HCT116 (cell line): ENCODE measurements around the gene RAPGEF3. TPM values are rescaled to one million over a fixed set of nuclear protein-coding genes. Genes with fewer than 3 reads are reported as not detected.

Source experiments
- ATAC-seq: fragments of 200-7000 bp; cut with Tn5 transposase; 2 replicates; pipeline ENCODE4 v1.9.1; 2020; ENCODE audit warnings: mild to moderate bottlenecking, moderate library complexity
- BruUV-seq: library from RNA; stranded (reverse); fragments of 400-500 nt; replicated peaks from 2 replicates; lab custom pipeline; 2021; lab: Mats Ljungman, UMichigan
- CTCF ChIA-PET: fragments of 300-600 bp; sonication (Branson Sonifier 250); formaldehyde crosslinking; loops from one replicate; lab custom pipeline; 2021; ENCODE audit warnings: antibody characterized with exemption; lab: Charles Lee
- POLR2A ChIA-PET: fragments of 300-600, 350-600 bp; sonication (Branson Sonifier 250); formaldehyde crosslinking; loops from one replicate; lab custom pipeline; 2021; ENCODE audit warnings: antibody characterized with exemption; lab: Charles Lee
- RAD21 ChIA-PET, 2 experiments: fragments of 300-600 bp; sonication (Branson Sonifier 250); formaldehyde crosslinking; loops; one replicate each; lab custom pipeline; 2023; ENCODE audit warnings: low total read pairs in 2 of 2; ENCODE audit not compliant: uncharacterized antibody in 2 of 2, unreplicated experiment in 2 of 2, low non-redundant PET in 1 of 2; lab: Charles Lee
- DNase-seq: peaks from one replicate; pipeline ENCODE4 v3.0.0-alpha.2; 2010; ENCODE audit warnings: low read depth, low spot score
- H2AFZ ChIP-seq: fragments of 200-600 bp; shearing (Covaris generic), sonication (generic); 2 replicates; pipeline ENCODE4 v1.6.1; 2017; ENCODE audit warnings: low read depth, mixed run types, mixed read lengths, antibody characterized with exemption, low read length; ENCODE audit not compliant: poor library complexity, severe bottlenecking
- H3K27ac ChIP-seq: 2 replicates; pipeline ENCODE4 v1.5.1; 2012; ENCODE audit warnings: low read depth, low read length
- H3K27me3 ChIP-seq: fragments of 200-600 bp; sonication (generic); 2 replicates; pipeline ENCODE4 v1.6.1; 2016; ENCODE audit warnings: mixed run types, low read length, mixed read lengths; ENCODE audit not compliant: insufficient read depth
- H3K36me3 ChIP-seq, 2 experiments: fragments of 200-500 bp in 1 of 2; fragments of 200-600 bp in 1 of 2; sonication (Bioruptor generic) in 1 of 2; sonication (generic) in 1 of 2; 2 replicates each; pipeline versions ENCODE4 v1.5.1 to v1.6.1; 2014 to 2016; ENCODE audit warnings: low read length in 2 of 2, inconsistent platforms in 1 of 2, mixed read lengths in 1 of 2, mixed run types in 1 of 2; ENCODE audit not compliant: insufficient read depth in 2 of 2, control insufficient read depth in 1 of 2
- H3K4me1 ChIP-seq, 2 experiments: fragments of 200-600 bp in 1 of 2; sonication (generic) in 1 of 2; 2 replicates each; pipeline versions ENCODE4 v1.5.1 to v1.6.1; 2012 to 2017; ENCODE audit warnings: low read length in 2 of 2, inconsistent platforms in 1 of 2, mild to moderate bottlenecking in 1 of 2, mixed read lengths in 1 of 2, mixed run types in 1 of 2, moderate library complexity in 1 of 2; ENCODE audit not compliant: insufficient read depth in 2 of 2, control insufficient read depth in 1 of 2
- H3K4me2 ChIP-seq: fragments of 200-600 bp; sonication (generic); 2 replicates; pipeline ENCODE4 v1.6.1; 2017; ENCODE audit warnings: mixed run types, low read length, mixed read lengths
- H3K4me3 ChIP-seq, 2 experiments: fragments of 200-600 bp in 1 of 2; sonication (generic) in 1 of 2; replicated peaks in 1 of 2; 2 replicates each; pipeline ENCODE4 v1.5.1; 2011 to 2016; ENCODE audit warnings: low read length in 2 of 2, control low read depth in 1 of 2, low read depth in 1 of 2, mild to moderate bottlenecking in 1 of 2, mixed read lengths in 1 of 2, mixed run types in 1 of 2
- H3K79me2 ChIP-seq: fragments of 200-600 bp; sonication (generic); 2 replicates; pipeline ENCODE4 v1.6.1; 2017; ENCODE audit warnings: mild to moderate bottlenecking, mixed run types, low read length, moderate library complexity, mixed read lengths; ENCODE audit not compliant: insufficient read depth
- H3K9ac ChIP-seq: fragments of 200-600 bp; sonication (generic); 2 replicates; pipeline ENCODE4 v1.6.1; 2016; ENCODE audit warnings: low read length, mixed read lengths
- H3K9me2 ChIP-seq: fragments of 200-600 bp; sonication (generic), shearing (Covaris generic); 2 replicates; pipeline ENCODE4 v1.6.1; 2017; ENCODE audit warnings: mixed run types, mild to moderate bottlenecking, moderate library complexity; ENCODE audit not compliant: insufficient read depth
- H3K9me3 ChIP-seq, 2 experiments: fragments of 200-500 bp in 1 of 2; fragments of 200-600 bp in 1 of 2; sonication (Bioruptor generic) in 1 of 2; sonication (generic) in 1 of 2; 2 replicates each; pipeline ENCODE4 v1.6.1; 2014 to 2017; ENCODE audit warnings: low read length in 2 of 2, mixed read lengths in 2 of 2, inconsistent platforms in 1 of 2, low read depth in 1 of 2, mild to moderate bottlenecking in 1 of 2, mixed run types in 1 of 2, moderate library complexity in 1 of 2; ENCODE audit not compliant: control insufficient read depth in 1 of 2, insufficient read depth in 1 of 2
- H4K20me1 ChIP-seq: fragments of 200-600 bp; sonication (generic), shearing (Covaris generic); 2 replicates; pipeline ENCODE4 v1.6.1; 2017; ENCODE audit warnings: mixed run types, mild to moderate bottlenecking, moderate library complexity; ENCODE audit not compliant: insufficient read depth
- CBX3 ChIP-seq: IDR thresholded peaks from 2 replicates; pipeline ENCODE4 v1.6.1; 2012; ENCODE audit warnings: low read depth
- CEBPB ChIP-seq: IDR thresholded peaks from 2 replicates; pipeline ENCODE4 v1.6.1; 2012; ENCODE audit warnings: low read depth
- ELF1 ChIP-seq: IDR thresholded peaks from 2 replicates; pipeline ENCODE4 v1.6.1; 2012; ENCODE audit warnings: low read depth, borderline replicate concordance
- EZH2 ChIP-seq: fragments of 200-600 bp; sonication (generic); IDR thresholded peaks from 2 replicates; pipeline ENCODE4 v1.6.1; 2017; ENCODE audit warnings: antibody characterized with exemption, mixed run types
- EZH2phosphoT487 ChIP-seq: fragments of 200-600 bp; IDR thresholded peaks from 2 replicates; pipeline ENCODE4 v1.6.1; 2018; ENCODE audit warnings: antibody characterized with exemption, borderline replicate concordance
- FOSL1 ChIP-seq: IDR thresholded peaks from 2 replicates; pipeline ENCODE4 v1.6.1; 2012; ENCODE audit warnings: low read depth
- JUND ChIP-seq: IDR thresholded peaks from 2 replicates; pipeline ENCODE4 v1.6.1; 2012
- MAX ChIP-seq: IDR thresholded peaks from 2 replicates; pipeline ENCODE4 v1.6.1; 2012
- POLR2AphosphoS5 ChIP-seq: IDR thresholded peaks from 2 replicates; pipeline ENCODE4 v1.6.1; 2011; ENCODE audit warnings: mild to moderate bottlenecking, low read depth, low read length, moderate library complexity
- RAD21 ChIP-seq: IDR thresholded peaks from 2 replicates; pipeline ENCODE4 v1.6.1; 2012; ENCODE audit warnings: low read depth, mild to moderate bottlenecking
- SRF ChIP-seq: IDR thresholded peaks from 2 replicates; pipeline ENCODE4 v1.6.1; 2012; ENCODE audit warnings: low read depth
- YY1 ChIP-seq: IDR thresholded peaks from 2 replicates; pipeline ENCODE4 v1.6.1; 2011; ENCODE audit warnings: low read length, low read depth, moderate library complexity, mild to moderate bottlenecking; ENCODE audit not compliant: insufficient replicate concordance; ENCODE audit errors: extremely low read depth
- ZFX ChIP-seq: fragments of 450-650 bp; IDR thresholded peaks from 2 replicates; pipeline ENCODE4 v1.6.1; 2017
- ZNF274 ChIP-seq: fragments of 200-500 bp; sonication (Bioruptor generic); IDR thresholded peaks from 2 replicates; pipeline ENCODE4 v1.6.1; 2014; ENCODE audit warnings: mild to moderate bottlenecking, low read depth, low read length, inconsistent platforms
- intact Hi-C: fragments of 100-400 bp; cut with micrococcal nuclease; formaldehyde crosslinking; loops from 2 replicates; pipeline ENCODE4 v1.10.0; 2022
- total RNA-seq: library from RNA; stranded (reverse); gene quantifications from one replicate; pipeline ENCODE4 v1.2.1, GENCODE V29; 2021; ENCODE audit not compliant: unreplicated experiment
- TF ChIP-seq, protein P1 (sequence below): IDR thresholded peaks from 2 replicates; pipeline ENCODE4 v1.6.1; 2011; ENCODE audit warnings: mild to moderate bottlenecking, low read length, moderate library complexity; ENCODE audit not compliant: insufficient replicate concordance; ENCODE audit errors: extremely low read depth
- TF ChIP-seq, protein P2 (sequence below), 3 experiments: fragments of 200-600 bp in 1 of 3; sonication (generic) in 1 of 3; IDR thresholded peaks in 2 of 3; conservative IDR thresholded peaks in 1 of 3; 2 replicates each; pipeline ENCODE4 v1.5.1; 2012 to 2017; ENCODE audit warnings: low read depth in 2 of 3, low read length in 2 of 3, antibody characterized with exemption in 1 of 3, borderline replicate concordance in 1 of 3, control low read depth in 1 of 3, mild to moderate bottlenecking in 1 of 3, mixed read lengths in 1 of 3, mixed run types in 1 of 3, moderate library complexity in 1 of 3; ENCODE audit not compliant: insufficient read depth in 1 of 3

Gene RAPGEF3
- total RNA-seq, 1 experiment from 2014 or later = 1.8 TPM

DNA sequence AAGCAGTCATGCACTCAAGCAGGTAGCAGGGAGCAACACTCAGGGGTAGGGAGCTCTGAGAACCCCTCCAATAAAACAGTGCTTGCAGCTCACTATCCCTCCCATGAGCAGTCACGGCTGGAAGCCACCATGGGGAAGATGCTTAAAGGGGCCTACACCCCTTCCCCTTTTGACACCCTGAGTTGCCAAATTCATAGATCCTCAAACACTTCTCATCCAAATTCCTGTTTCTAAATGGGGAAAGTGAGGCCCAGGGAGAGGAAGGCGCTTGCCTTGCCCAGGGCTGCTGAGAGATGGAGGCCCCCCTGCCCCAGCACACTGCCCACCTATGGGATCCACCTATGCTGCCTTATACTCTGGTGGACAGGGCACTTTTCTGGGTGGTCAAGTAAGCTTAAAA lies 26.2 kb downstream of the RAPGEF3 start:
- H3K4me2 ChIP-seq = no peak overlapping the region
- no peaks in the 10 kb centered on the region for H3K36me3 ChIP-seq
- H3K9me3 ChIP-seq = no peaks in the 10 kb centered on the region
- ATAC-seq = no peak
- H2AFZ ChIP-seq = no peak overlapping the region
- no peaks in the 10 kb centered on the region for H3K79me2 ChIP-seq
- H3K27me3 ChIP-seq = no peaks in the 10 kb centered on the region
- no peak for DNase-seq
- no peak overlapping the region for H3K4me3 ChIP-seq
- no TSS peak for BruUV-seq
- no peak overlapping the region for H3K27ac ChIP-seq
- intact Hi-C loops = no loop called here
- CTCF ChIA-PET = interaction anchor here (0.9 to 3.3 kb wide), 3 partner anchors 10 to 46 kb away, joined by 3 to 21 read pairs (median 3); no protein-coding TSS in a partner anchor
- TF ChIP-seq ZNF274 (no peak), EZH2phosphoT487 (no peak), CBX3 (no peak), ELF1 (no peak), RAD21 (no peak), CEBPB (no peak), JUND (no peak), SRF (no peak), ZFX (no peak), FOSL1 (no peak), EZH2 (no peak), POLR2AphosphoS5 (no peak), YY1 (no peak), MAX (no peak)
- TF ChIP-seq, protein P1, sequence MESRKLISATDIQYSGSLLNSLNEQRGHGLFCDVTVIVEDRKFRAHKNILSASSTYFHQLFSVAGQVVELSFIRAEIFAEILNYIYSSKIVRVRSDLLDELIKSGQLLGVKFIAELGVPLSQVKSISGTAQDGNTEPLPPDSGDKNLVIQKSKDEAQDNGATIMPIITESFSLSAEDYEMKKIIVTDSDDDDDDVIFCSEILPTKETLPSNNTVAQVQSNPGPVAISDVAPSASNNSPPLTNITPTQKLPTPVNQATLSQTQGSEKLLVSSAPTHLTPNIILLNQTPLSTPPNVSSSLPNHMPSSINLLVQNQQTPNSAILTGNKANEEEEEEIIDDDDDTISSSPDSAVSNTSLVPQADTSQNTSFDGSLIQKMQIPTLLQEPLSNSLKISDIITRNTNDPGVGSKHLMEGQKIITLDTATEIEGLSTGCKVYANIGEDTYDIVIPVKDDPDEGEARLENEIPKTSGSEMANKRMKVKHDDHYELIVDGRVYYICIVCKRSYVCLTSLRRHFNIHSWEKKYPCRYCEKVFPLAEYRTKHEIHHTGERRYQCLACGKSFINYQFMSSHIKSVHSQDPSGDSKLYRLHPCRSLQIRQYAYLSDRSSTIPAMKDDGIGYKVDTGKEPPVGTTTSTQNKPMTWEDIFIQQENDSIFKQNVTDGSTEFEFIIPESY = no peak
- TF ChIP-seq, protein P2, sequence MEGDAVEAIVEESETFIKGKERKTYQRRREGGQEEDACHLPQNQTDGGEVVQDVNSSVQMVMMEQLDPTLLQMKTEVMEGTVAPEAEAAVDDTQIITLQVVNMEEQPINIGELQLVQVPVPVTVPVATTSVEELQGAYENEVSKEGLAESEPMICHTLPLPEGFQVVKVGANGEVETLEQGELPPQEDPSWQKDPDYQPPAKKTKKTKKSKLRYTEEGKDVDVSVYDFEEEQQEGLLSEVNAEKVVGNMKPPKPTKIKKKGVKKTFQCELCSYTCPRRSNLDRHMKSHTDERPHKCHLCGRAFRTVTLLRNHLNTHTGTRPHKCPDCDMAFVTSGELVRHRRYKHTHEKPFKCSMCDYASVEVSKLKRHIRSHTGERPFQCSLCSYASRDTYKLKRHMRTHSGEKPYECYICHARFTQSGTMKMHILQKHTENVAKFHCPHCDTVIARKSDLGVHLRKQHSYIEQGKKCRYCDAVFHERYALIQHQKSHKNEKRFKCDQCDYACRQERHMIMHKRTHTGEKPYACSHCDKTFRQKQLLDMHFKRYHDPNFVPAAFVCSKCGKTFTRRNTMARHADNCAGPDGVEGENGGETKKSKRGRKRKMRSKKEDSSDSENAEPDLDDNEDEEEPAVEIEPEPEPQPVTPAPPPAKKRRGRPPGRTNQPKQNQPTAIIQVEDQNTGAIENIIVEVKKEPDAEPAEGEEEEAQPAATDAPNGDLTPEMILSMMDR (IDR thresholded peaks at IDR 0.05 in 2 of 3, conservative IDR thresholded peaks at IDR 0.05 in 1 of 3; ENCODE audit: borderline replicate concordance in 1 of 3, insufficient read depth in 1 of 3, low read depth in 2 of 3, low read length in 2 of 3) = no peak
- RAD21 ChIA-PET = no interaction called here
- POLR2A ChIA-PET = no interaction called here
- no peaks in the 10 kb centered on the region for H3K9me2 ChIP-seq
- H4K20me1 ChIP-seq = no peaks in the 10 kb centered on the region
- H3K4me1 ChIP-seq = peaks cover 5 to 20% of the 10 kb centered on the region in 2 experiments; a peak in 2 of 4 replicates
- no peak overlapping the region for H3K9ac ChIP-seq
